HEK293 (cell line): ENCODE measurements around the gene ZNF329.

ENCODE experiments used
- HOXA7 ChIP-seq: sonication (generic); formaldehyde crosslinking; IDR thresholded peaks from 2 replicates; pipeline ENCODE4 v1.8.1; 2022; ENCODE audit warnings: missing genetic modification reagents, borderline replicate concordance
- ZNF10 ChIP-seq: fragments of 450-650 bp; formaldehyde crosslinking; IDR thresholded peaks from 2 replicates; pipeline ENCODE4 v1.5.1; 2017; ENCODE audit warnings: missing biosample characterization, missing genetic modification characterization
- ZNF169 ChIP-seq: fragments of 450-650 bp; formaldehyde crosslinking; IDR thresholded peaks from 2 replicates; pipeline ENCODE4 v1.5.1; 2016; ENCODE audit warnings: missing biosample characterization, missing genetic modification characterization
- ZNF23 ChIP-seq: fragments of 450-650 bp; formaldehyde crosslinking; IDR thresholded peaks from 2 replicates; pipeline ENCODE4 v1.5.1; 2016; ENCODE audit warnings: missing biosample characterization, missing genetic modification characterization, borderline replicate concordance
- ZNF624 ChIP-seq: fragments of 450-650 bp; formaldehyde crosslinking; IDR thresholded peaks from 2 replicates; pipeline ENCODE4 v1.5.1; 2017; ENCODE audit warnings: missing biosample characterization, missing genetic modification characterization
- TF ChIP-seq, protein P1 (sequence below): fragments of 450-650 bp; formaldehyde crosslinking; IDR thresholded peaks from 2 replicates; pipeline ENCODE4 v1.5.1; 2016; ENCODE audit warnings: missing biosample characterization, missing genetic modification characterization
- TF ChIP-seq, protein P2 (sequence below): fragments of 450-650 bp; formaldehyde crosslinking; IDR thresholded peaks from 2 replicates; pipeline ENCODE4 v1.5.1; 2016; ENCODE audit warnings: missing biosample characterization, missing genetic modification characterization
- TF ChIP-seq, protein P3 (sequence below): fragments of 450-650 bp; formaldehyde crosslinking; IDR thresholded peaks from 2 replicates; pipeline ENCODE4 v1.5.1; 2016; ENCODE audit warnings: missing biosample characterization, missing genetic modification characterization

DNA sequence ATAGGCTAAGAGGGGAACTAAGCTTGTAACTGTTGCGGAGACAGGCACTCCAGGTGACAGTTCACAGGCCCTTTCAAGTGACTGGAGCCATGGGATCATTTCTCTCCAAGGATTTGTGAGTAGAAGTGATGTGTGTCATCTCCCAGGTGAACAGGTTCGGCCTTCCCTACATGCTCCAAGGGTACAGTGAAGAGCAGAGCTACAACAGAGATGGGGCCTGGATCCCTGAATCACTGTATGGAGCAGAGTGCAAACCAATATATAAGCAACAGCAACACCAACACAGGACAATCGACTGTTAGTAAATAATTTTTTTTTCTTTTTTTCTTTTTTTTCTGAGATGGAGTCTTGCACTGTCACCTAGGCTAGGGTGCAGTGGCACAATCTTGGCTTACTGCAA is 67.6 kb downstream of the ZNF329 start:
- TF ChIP-seq, protein P1, sequence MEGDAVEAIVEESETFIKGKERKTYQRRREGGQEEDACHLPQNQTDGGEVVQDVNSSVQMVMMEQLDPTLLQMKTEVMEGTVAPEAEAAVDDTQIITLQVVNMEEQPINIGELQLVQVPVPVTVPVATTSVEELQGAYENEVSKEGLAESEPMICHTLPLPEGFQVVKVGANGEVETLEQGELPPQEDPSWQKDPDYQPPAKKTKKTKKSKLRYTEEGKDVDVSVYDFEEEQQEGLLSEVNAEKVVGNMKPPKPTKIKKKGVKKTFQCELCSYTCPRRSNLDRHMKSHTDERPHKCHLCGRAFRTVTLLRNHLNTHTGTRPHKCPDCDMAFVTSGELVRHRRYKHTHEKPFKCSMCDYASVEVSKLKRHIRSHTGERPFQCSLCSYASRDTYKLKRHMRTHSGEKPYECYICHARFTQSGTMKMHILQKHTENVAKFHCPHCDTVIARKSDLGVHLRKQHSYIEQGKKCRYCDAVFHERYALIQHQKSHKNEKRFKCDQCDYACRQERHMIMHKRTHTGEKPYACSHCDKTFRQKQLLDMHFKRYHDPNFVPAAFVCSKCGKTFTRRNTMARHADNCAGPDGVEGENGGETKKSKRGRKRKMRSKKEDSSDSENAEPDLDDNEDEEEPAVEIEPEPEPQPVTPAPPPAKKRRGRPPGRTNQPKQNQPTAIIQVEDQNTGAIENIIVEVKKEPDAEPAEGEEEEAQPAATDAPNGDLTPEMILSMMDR (tag by site-specific recombination) = no peak
- TF ChIP-seq ZNF23 (tag by site-specific recombination) = no peak
- TF ChIP-seq, protein P2, sequence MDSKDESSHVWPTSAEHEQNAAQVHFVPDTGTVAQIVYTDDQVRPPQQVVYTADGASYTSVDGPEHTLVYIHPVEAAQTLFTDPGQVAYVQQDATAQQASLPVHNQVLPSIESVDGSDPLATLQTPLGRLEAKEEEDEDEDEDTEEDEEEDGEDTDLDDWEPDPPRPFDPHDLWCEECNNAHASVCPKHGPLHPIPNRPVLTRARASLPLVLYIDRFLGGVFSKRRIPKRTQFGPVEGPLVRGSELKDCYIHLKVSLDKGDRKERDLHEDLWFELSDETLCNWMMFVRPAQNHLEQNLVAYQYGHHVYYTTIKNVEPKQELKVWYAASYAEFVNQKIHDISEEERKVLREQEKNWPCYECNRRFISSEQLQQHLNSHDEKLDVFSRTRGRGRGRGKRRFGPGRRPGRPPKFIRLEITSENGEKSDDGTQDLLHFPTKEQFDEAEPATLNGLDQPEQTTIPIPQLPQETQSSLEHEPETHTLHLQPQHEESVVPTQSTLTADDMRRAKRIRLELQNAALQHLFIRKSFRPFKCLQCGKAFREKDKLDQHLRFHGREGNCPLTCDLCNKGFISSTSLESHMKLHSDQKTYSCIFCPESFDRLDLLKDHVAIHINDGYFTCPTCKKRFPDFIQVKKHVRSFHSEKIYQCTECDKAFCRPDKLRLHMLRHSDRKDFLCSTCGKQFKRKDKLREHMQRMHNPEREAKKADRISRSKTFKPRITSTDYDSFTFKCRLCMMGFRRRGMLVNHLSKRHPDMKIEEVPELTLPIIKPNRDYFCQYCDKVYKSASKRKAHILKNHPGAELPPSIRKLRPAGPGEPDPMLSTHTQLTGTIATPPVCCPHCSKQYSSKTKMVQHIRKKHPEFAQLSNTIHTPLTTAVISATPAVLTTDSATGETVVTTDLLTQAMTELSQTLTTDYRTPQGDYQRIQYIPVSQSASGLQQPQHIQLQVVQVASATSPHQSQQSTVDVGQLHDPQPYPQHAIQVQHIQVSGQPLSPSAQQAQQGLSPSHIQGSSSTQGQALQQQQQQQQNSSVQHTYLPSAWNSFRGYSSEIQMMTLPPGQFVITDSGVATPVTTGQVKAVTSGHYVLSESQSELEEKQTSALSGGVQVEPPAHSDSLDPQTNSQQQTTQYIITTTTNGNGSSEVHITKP (tag by site-specific recombination) = no peak
- no peak for TF ChIP-seq HOXA7 (CRISPR knock-in tag)
- no peak for TF ChIP-seq ZNF624 (tag by site-specific recombination)
- TF ChIP-seq ZNF169 (tag by site-specific recombination) = no peak
- TF ChIP-seq, protein P3, sequence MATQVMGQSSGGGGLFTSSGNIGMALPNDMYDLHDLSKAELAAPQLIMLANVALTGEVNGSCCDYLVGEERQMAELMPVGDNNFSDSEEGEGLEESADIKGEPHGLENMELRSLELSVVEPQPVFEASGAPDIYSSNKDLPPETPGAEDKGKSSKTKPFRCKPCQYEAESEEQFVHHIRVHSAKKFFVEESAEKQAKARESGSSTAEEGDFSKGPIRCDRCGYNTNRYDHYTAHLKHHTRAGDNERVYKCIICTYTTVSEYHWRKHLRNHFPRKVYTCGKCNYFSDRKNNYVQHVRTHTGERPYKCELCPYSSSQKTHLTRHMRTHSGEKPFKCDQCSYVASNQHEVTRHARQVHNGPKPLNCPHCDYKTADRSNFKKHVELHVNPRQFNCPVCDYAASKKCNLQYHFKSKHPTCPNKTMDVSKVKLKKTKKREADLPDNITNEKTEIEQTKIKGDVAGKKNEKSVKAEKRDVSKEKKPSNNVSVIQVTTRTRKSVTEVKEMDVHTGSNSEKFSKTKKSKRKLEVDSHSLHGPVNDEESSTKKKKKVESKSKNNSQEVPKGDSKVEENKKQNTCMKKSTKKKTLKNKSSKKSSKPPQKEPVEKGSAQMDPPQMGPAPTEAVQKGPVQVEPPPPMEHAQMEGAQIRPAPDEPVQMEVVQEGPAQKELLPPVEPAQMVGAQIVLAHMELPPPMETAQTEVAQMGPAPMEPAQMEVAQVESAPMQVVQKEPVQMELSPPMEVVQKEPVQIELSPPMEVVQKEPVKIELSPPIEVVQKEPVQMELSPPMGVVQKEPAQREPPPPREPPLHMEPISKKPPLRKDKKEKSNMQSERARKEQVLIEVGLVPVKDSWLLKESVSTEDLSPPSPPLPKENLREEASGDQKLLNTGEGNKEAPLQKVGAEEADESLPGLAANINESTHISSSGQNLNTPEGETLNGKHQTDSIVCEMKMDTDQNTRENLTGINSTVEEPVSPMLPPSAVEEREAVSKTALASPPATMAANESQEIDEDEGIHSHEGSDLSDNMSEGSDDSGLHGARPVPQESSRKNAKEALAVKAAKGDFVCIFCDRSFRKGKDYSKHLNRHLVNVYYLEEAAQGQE = no peak
- no peak for TF ChIP-seq ZNF10 (tag by site-specific recombination)
